GM12864 (cell line): ENCODE data around the gene RBM19.

Experiments
- DNase-seq: peaks from one replicate; pipeline ENCODE4 v3.0.0-alpha.2; 2011; ENCODE audit warnings: low read depth
- H3K4me3 ChIP-seq: 2 replicates; pipeline ENCODE4 v1.5.1; 2011; ENCODE audit warnings: mild to moderate bottlenecking, low read depth, low read length, control low read depth
- CTCF ChIP-seq: IDR thresholded peaks from 2 replicates; pipeline ENCODE4 v1.5.1; 2011; ENCODE audit warnings: low read depth, mild to moderate bottlenecking, moderate library complexity, low read length, control low read depth, inconsistent platforms; ENCODE audit errors: missing control alignments

Gene RBM19

GRCh38 chr12:113866496-113866895, 99.6 kb downstream of the RBM19 start:
- H3K4me3 ChIP-seq, result no peak overlapping the region
- no peak for DNase-seq
- no peak for TF ChIP-seq CTCF

GRCh38 chr12:113863455-113863845, 102.7 kb downstream of the RBM19 start:
- no peak for DNase-seq
- no peak overlapping the region for H3K4me3 ChIP-seq

GRCh38 chr12:113862590-113863454, 103.3 kb downstream of the RBM19 start:
- no peak overlapping the region for H3K4me3 ChIP-seq
- no peak for TF ChIP-seq CTCF
- no peak for DNase-seq

More at GRCh38 chr12:113863455-113863845, 102.7 kb downstream of the RBM19 start:
- no peak for TF ChIP-seq CTCF

GRCh38 chr12:113861708-113862312, 104.3 kb downstream of the RBM19 start:
- no peak overlapping the region for H3K4me3 ChIP-seq

GRCh38 chr12:113860950-113861349, 105.2 kb downstream of the RBM19 start:
- no peak overlapping the region for H3K4me3 ChIP-seq
- no peak for TF ChIP-seq CTCF
- DNase-seq, result no peak

More at GRCh38 chr12:113861708-113862312, 104.3 kb downstream of the RBM19 start:
- no peak for DNase-seq
- no peak for TF ChIP-seq CTCF

GRCh38 chr12:113860059-113860820, 105.9 kb downstream of the RBM19 start:
- TF ChIP-seq CTCF, result no peak
- no peak for DNase-seq
- H3K4me3 ChIP-seq, result no peak overlapping the region
